HPDE6-E6E7 (cell line): ENCODE measurements around the gene UGT1A9.

ENCODE experiments used
- DNase-seq: peaks from one replicate; pipeline ENCODE4 v3.0.0; 2011; ENCODE audit warnings: missing footprints; ENCODE audit errors: extremely low spot score

UGT1A9 gene

DNA sequence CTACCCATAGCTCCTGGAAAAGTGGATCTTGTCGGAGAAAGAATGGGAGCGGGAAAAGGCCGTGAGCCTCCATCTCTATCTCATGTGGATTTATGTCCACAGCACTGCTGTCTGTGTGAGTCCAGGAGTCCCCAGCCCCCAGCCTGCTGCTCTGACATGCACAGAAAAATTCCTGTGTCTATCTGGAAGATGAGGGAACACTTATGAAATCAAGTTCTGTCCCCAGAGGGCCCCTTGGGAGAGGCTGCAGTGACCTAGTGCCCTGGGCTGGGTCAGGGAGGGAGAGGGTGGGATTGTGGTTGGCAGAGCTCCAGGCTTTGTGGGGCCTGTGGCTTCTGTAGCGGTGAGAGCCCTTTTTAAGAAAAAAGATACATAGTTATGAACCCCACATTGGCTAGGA is 145.1 kb downstream of the UGT1A9 start:
- DNase-seq, result no peak

GRCh38 chr2:233817361-233817911 is 145.7 kb downstream of the UGT1A9 start:
- DNase-seq, result no peak

DNA sequence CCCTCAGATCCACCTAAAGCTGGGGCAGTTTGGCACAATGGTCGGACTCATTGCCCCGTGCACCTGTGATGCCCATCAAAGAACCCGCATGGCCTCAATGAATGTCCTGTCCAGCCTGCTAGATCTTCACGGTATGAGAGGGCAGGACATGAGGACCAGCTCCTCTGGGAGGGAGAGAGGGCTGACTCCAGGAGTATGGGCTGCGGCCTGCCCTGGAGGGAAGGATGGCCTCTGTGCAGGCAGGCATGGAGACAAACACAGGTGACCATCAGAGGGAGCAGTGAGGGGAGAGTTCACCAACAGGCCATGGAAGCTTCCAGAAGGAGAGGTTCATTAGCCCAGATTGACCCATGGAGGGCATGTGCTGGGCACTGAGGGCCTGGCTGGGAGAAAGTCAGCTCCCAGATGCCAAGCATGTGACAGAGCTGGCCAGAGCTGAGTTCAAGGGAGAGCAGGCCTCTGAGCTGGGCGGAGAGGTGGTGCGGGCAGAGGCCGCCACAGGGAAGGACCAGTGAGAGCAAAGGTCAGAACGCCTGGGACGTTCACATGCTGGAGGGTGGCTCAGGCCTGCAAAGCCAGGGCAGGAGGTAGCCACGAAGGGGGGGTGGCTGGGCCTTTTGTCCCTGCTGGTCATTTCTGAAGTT is 146.4 kb downstream of the UGT1A9 start:
- no peak for DNase-seq

GRCh38 chr2:233818639-233819621 is 147.2 kb downstream of the UGT1A9 start:
- no peak for DNase-seq

DNA sequence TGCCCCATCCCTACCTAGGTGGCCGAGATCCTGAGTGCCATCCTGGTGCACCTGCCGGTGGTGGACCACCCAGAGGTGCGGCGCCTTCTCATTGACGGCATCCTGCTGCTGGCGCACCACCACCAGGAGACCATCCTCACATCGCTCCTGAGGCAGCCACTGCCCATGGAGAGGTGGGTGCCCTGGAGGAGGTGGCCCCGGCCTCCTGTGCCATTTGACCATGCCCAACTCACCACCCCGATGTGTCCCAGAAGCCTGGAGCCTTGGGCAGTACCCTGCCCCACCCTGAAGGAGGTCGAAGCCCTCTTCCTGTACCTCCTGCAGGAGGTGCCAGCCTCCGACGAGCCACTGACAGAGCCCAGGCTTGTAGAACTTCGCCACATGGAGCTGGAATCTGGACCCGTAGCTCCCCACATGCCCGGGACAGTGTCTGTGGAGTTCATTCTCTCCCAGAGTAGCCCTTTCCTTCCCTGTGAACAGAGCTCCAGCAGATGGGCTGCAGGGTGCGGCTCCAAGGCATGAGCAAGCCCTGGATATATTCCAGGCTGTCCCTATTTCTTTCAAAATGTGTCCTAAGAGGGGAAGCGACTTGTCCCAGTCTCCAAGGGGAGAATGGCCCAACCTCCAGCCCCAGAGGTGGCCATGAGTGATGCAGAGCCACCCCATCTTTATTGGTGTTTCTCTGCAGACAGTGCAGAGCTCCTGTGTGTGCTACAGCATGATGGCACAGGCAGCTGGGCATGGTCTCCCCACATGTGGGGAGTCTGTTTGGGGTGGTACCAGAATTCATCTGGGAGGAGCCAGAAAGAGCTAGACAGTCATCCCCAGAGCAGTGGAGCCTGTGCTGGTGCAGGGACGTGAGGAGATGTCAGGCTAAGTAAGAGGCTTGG is 148.4 kb downstream of the UGT1A9 start:
- DNase-seq, result no peak

- no peak for DNase-seq
Observed at GRCh38 chr2:233820774-233821105, 149.0 kb downstream of the UGT1A9 start.

DNA sequence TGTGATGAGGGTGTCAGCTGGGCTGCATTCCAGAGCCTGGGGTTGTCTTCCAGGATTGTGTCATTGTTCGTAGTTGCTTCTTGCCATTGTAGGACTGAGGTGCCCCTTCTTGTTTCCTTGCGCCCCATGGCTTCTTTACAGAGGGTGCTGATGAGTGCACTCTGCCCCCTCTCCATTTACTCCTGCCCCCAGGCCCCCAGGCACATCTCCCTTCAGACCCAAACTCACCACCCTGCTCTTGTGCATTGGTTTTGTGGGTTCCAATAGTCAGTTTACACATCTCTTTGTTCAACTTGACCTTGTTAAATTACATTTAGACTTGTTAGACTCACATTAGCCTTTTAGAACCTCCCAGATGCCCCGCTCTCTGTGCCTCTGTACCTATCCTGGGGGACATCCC is 149.5 kb downstream of the UGT1A9 start:
- no peak for DNase-seq

DNA sequence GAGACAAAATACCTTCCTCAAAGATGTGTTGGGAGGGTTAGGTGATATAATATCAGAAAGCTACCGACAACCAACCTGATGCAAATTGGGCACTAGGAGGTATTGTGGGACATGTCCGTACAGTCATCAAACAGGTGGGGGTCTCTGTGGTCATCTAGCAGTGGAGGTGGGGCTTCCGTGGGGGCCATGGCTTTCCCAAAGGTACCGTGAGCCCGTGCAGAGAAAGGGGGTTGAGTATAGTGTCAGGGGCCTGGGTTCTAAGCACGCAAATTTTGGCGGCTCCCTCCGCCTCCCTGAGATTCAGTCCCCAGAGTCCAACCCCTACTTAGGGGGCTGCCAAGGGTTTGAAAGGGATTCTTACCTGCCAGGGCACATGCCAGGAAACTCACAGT is 150.0 kb downstream of the UGT1A9 start:
- no peak for DNase-seq

DNA sequence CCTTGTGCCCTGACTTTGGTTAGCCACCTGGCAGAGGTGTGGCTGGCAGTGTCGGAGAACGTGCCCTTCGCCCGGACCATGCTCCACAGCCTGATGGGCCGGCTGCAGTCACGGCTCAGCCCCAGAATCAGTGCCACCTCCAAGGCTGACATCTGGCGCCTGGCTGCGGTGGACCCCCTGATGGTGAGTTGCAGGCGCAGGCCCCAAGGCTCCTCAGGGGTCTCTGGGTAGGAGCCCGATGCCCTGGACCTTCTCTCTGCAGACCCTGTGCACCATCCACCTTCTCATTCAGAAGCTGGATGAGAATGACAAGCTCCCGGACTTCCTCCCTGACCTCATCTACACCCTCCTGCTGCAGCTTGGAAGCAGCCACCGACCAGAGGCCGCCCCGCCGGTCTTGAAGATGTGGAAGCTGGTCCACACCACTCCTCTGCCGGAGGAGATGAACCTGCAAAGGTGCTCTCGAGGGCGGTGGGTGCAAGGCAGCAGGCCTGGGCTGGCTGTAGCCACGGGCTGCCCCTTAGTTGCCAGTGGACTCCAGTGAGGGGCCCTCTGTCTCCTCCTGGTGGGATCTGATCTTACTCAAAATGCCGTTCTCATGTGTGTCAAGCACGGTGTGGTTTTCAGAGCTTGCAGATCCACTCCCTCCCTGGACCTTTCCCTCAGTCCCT is 150.5 kb downstream of the UGT1A9 start:
- no peak for DNase-seq
